Fibroblast of gingiva (primary cell): ENCODE results near the gene TNPO3.
A peak's percentile ranks its signal among the peaks of the same experiment; 100 is the strongest.

Experiments used
- DNase-seq: peaks from one replicate; pipeline ENCODE4 v3.0.0-alpha.2; 2011; ENCODE audit warnings: low read depth

The TNPO3 gene

DNA sequence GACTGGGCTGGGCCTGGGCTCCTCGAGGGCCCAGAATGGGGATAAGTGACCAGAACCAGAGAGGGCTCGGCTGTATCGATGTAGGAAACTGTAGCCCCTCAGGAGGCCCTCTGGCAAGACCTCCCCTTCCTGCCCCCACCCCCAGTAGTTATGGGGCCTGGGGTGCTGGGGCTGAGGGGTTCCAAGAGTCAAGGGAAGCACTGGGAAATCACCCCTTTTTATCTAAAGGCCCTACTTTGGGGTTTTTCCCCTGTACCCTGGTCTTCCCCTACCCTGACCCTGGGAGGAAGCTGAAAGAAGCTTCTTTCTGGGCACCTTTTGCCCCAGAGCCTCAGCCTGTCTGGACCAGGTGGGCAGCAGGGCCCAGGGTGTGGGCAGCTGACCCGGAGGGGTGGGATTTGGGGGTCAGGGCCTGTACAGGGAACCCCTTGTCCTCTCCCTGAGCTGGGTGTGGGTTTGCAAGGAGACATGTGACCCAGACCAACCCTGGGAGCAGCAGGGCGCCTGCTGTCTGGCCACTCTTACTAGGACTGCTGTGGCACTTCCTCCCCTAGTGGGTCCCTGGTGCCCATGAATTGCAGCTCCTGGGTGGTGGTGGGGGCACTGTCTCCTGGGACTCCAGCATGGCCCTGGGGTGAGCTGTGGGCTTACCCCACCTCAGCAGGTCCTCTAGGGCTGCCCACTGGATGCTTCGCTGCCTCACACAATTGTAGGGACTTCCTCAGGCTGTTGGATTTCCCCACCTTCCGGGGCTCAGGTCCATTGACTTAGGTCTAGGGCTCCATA lies 115.6 kb downstream of the TNPO3 start:
- no peak for DNase-seq

DNA sequence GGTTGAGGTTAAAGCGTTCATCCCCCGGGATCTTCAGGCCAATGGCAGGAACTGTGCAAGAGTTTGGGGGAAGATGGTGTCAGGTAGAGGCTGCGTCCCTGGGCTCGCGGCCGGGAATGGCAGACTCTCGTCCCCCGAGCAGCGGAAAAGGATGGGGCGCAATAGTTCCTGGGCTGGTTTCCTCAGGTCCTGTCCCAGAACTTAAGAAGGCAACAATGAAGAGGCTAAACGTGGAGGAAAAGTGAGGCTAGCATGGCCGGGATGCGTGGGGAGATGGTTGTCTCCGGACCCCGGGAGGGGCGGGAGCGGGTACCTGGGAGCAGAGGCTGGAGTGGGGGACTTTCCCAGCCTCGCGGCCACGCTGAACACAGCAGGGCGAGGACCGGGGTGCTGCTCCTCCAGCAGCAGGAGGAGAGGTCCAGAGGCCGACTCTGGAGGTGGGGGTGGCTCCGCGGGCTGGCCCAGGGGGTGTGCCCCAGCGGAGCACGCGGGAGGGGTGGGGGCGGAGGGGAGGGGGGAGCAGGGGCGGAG lies 116.3 kb downstream of the TNPO3 start:
- no peak for DNase-seq

DNA sequence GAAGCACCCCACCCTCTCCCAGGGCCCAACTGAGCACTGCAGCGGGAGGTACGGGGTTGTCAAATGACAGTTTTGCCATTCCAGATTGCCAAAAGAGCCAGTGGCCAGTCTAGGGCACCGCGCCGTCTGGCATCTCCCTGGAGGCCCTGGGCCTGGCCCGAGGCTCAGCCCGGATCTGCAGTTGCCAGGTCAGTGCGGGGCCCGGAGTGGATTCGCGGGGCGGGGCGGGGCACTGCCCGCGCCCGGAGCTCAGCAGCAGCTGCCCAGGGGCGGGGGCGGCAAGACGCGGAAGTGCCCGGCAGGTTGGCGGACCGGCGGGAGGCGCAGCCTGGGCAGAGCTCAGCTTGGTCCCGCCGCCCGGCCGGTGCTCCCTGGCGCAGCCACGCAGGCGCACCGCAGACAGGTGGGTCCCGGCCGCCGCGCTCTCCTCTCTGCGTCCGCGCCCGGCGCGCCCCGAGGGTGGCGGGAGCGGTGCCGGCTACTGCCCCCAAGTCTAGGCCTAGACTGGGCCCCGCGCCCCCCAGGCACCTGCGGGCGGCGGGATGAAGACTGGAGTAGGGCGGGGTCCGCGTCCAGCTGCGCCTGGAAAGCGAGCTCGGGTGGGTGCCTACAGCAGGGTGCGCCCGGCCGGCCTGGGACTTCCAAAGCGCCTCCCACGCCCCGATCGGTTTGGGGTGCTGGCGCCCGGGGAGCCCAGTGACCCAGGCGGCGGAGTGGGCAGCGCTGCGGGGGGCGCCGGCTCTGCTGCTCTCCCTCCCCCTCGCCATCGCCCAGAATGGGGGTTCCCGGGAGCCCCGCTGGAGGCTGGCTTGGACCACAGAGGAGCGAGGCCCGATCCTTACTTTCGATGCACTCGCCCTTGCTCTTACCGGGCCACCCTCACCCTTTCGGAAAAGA lies 117.0 kb downstream of the TNPO3 start, which contains the start of gene IRF5:
TSS of gene IRF5 (plus strand) at position 281 of the 897 bp plus-strand sequence. CDS start 4,155 bp downstream, outside the sequence.
- DNase-seq: no peak

DNA sequence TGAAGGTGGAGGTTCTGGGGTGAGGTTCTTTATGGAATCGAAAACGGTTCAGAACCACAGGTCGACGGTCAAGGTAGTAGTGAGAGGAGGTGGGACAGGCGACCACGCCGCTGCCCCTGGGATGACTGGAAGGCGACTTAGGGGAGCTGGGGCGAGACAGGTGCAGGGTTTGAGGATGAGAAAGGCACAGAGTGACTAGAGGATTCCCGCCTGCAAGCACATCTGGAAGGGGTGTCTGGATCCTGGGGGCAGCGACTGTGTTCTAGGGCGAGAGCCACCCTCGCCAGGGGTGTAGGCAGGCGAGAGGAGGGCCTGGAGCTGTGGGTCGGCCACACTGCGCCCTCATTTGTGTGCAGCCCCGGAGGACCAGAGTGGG lies 117.7 kb downstream of the TNPO3 start:
- no peak for DNase-seq

DNA sequence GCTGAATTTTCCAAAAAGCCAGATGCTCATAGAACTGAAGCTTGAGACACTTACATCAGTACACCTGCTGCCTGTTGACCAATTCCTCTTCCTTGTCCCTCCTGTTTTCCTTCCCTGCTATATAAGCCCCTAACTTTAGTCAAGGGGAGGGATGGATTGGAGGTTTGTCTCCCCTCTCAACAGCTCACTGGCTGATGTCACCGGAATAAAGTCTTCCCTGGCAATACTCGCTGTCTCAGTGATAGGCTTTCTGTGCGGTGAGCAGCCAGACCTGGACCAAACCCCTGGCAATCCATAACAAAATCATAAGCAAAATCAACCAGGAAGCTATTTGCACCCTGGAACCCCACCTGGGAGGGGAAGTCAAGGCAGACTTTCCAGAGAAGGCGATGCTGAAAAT lies 118.1 kb downstream of the TNPO3 start:
- DNase-seq: no peak

DNA sequence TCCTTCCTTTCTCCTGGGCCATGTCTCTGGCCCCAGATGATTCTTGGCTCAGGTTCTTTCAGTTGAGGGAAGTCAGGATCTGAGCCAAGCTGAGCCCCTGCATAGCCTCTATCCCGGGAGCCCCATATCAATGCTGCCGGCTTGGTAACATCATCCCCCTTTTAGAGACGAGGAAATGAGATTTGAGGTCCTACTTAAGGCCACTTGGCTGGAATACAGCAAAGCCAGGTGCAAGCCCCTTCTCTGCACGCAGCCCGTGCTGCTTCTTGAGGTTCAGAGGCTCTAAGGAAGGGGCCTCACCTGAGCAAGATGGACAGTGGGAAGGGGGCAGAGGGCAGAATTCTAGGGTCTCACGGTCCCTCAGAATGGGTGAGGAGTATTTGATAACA lies 119.6 kb downstream of the TNPO3 start:
- DNase-seq: no peak

DNA sequence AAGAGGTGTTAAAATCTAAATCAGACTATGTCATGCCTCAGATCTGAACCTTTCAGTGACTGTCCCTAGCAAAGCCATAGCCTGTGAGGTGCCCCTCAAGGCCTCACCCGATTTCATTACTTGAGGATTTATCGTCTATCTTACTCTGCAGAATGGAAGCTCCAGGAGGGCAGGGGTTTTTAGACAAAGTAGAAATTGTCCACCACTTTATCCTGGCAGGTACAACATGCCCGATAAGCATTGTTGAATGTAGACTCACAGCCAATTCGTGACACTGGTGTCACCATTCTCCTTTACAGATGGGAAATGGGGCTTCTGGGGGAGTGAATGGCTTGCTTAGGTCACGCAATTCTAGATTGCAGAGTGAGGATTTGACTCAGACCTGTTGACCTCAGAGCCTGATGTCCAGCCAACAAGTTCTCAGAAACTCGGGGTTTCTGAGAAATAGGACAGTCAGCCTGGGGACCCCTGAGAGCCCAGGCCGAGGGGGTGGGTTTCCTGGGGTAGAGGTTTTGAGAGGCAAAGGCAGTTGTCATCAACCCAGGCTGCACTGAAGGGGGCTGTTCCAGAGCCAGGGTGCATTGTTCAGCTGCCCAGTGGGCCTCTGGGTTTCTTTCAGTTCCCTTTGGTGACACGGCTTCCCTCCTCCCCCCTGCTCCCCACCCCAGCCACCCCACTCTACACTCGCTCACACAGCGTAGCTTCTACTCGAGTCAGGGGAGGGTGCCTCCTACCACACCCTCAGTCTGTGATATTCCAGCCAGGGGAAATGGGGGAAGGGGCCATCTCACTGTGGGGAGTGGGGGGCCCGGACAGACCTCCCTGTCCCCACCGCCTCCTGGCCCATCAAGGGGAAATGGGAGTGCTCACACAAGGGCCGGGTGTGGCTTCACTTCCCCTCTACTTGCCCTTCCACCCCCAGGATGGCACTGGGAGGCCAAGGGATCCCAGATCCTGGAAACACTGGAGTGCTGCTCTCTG lies 120.3 kb downstream of the TNPO3 start:
- DNase-seq: no peak

DNA sequence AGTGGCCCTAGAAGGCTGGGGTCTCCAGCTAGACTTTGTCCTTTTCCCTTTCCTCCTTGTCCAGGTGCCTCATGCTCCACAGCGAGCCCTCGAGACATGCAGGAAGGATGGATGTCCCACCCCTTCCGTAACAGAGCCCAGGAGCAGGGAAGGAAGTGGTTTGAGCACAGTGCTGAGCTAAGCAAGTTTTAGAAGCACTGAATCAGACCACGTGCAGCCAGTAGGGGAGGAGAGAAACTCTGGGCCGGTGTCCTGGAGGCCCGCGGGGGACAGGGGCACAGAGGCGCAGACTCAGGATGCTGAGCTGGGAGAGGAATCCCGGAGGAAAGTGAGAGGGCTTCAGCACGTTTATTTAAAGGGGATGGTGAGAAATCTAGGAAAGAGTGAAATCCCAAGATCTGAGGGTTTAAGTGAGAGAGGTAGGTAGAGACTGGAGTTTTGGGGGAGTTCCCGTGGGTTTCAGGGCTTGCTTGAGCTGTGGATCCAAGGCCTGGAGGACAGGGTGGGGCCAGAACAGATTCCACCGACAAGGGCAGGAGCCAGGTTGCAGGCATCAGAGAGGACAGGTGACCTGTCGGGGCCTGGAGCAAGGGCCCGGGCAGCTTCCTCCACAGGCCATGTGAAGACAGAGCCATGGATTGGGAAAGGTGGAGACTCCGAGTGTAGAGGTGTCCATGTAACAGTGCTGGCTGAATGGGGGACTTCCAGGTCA lies 121.6 kb downstream of the TNPO3 start:
- DNase-seq: no peak

DNA sequence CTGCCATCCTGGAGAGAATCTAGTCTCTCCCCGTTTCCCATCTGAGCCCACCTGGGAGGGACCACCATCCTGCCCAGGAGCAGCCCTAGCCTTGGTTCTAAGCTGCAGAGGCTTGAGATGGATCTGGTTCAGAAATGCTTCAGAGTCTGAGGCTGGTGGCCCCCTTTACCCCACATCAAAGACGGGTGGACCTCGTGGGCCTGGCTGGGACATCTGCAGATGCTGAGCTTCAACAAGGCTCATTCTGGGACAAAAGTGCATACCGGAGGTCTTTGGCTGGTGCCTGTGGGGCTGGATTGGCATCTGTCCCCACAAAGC lies 122.1 kb downstream of the TNPO3 start:
- no peak for DNase-seq

DNA sequence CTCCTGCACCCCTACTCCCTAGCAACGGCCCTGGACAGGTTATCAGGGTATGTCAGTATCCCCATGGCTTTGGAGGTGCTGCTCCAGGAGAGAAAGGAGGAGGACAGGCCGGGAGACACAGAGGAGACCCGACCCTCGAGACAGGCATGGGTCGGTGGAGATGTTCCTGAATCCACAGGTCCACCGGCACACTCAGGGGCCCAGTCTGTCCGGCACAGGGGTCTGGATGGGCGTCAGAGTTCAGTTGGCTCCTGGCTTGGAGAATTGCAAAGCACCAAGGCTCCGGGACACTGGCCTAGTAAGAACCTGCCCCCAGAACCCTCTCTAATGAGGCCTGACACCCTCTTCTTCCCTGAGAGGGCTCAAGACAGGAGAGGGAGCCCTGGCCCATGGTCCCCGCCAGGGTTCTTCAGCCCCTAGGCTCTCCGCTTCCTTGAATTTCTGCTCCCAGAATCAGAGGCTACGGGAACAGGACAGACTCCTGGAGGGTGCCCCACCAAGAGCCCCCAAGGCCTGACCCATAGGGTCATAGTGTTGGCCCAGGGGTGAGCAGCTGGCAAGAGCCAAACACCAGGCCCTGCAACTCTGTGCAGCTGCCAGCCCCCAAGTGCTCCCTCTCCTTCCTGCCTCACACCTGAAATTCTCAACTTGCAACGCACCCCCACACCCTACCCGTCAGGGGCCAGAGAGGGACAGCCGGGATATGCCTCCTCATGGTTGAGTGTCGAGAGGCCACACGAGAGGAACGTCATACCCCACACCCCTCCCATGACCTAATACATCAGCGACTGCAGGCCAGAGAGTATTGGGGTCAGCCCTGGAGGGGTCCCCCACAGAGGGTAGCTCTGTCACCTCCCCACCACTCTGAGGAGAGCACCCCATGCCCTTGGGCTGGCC lies 122.7 kb downstream of the TNPO3 start:
- no peak for DNase-seq

DNA sequence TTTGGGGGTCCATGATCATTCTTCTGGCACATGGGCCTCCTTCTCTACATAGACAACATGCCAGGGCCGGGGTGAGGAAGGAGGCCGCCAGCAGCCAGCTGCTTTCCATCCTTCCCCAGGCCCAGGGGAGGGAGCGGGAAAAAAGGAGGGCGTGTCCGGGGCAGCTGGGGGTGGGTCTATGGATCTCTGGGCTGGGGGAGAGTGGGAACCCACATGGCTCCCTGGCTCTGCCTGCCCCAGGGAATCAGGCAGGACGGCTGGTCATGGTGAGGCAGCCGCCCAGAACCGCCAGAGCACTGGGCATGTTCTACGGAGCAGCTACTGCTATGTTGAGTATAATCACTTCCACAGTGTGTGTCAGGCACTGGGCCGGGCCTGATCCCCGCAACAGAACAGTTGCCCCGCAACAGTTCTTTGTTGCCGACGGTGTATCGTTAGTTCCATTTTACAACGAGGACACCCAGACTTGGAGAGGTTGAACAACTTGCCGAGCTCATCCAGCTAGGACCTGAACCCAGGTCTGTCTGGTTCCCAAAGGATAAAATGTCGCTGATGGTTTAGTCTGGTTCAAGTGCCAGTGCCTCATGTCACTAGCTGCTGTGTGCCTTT lies 123.6 kb downstream of the TNPO3 start:
- no peak for DNase-seq

DNA sequence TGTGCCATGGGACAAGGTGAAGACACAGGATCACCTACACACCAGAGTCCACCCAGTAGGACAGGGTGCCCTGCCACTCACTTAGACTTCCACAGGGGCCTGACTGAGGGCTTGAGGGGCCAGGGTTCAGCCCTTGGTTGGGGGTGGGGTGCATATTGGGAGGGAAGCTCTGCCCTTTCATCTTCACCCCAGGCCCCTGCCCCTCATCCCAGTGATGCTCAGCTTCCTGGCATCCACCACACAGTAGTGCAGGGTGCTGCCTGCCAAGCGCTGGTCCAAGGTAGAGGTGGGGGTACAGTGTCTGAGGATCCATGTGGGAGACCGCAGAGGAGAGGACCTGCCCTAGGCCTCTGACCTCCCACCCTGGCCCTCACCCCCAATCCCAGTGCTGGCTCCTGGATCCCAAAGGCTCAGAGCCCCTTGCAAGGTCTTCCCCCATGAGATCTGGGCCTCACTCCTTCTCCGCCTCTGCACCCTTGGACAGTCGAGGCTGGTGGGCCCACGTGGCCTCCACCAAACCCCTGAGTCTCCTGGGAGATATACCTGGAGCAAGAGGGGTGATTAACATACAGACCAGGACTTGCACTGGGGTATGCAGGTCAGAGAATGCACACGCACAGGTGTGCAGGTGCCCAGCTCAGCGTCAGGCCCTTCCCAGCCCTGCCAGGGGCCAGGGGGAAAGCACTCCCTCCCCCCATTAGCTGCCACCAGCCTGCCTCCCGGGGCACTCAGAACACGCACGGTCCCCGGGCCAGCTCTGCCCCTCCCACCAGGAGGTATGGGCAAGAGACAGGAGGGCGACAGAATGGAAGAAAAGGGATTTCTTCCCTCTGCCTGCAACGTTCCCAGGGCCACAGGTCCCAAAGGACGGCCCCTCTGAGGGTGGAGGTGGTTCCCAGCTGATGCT lies 125.8 kb downstream of the TNPO3 start:
- DNase-seq: no peak

DNA sequence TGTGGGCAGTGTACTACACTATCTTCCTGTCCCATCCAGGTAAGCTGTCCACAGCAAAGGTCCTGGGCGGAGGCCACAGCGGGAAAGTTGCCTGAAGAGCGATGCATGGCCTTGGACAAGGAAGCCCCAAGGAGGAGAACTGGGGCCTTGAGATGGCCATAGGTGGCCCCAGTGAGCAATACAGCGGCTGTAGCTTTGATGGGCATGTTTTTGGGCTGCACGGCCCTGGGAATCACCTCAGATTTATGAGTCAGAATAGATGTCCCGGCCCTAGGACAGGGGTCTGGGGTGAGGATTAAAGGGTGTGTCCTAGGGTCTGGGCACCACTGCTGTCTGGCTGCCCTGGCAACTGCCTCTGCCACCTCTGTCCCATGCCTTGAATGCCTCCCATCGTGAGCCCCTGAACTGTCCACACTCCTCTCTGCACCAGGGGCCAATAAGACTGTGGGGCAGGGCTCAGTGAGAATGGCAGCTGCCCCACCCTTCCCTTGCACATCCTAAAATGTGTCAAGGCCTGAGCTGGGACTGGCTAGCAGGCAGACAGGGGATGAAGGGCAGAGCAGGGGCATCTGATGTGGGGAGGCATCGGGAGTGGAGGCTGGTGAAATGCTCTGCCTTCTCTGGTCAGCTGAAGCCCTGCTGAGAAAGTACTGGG lies 126.6 kb downstream of the TNPO3 start:
- DNase-seq: no peak

DNA sequence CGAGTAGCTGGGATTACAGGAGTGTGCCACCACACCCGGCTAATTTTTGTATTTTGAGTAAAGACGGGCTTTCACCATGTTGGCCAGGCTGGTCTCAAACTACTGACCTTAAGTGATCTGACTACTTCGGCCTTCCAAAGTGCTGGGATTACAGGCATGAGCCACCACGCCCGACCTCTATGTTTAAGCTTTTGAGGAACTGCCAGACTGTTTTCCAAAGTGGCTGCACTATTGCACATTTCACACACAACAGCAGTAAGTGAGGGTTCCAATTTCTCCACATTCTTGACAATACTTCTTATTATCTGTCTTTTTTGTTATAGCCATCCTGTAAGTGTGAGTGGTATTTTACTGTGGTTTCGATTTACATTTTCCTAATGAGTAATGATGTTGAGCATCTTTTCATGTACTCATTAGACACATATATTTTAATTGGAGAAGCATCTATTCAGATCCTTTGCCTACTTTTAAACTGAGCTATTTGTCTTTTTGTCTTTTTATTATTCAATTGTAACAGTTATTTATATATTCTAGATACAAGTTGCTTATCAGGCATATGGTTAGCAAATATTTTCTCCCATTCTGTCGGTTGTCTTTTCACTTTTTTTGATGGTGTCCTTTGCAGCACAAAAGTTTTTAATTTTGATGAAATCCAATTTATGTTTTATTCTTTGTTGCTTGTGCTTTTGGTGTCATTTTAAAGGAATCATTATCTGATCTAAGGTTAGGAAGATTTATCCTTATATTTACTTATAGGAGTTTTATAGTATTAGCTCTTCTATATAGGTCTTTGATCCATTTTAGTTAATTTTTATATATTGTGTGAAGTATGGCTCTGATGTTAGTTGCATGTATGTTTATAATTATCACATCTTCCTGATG lies 130.0 kb downstream of the TNPO3 start:
- DNase-seq: no peak

DNA sequence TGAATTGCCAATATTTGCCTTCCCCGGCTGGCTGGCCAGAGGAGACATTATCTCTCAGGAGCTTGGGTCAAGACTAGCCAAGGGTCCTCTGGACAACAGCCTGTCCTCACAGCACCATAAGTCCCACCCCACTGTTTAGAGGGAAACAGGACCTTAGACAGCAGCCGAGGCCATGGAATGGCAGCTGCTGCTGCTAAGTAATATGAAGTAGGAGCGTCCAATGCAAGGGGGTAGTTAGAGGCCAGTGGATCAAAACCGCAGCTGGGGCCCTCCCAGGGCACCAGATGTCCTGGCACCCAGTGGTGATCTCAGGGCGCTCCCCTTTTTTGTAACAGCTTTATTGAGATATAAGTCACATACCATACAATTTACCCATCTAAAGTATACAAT lies 131.5 kb downstream of the TNPO3 start:
- DNase-seq: peak; percentile 15

DNA sequence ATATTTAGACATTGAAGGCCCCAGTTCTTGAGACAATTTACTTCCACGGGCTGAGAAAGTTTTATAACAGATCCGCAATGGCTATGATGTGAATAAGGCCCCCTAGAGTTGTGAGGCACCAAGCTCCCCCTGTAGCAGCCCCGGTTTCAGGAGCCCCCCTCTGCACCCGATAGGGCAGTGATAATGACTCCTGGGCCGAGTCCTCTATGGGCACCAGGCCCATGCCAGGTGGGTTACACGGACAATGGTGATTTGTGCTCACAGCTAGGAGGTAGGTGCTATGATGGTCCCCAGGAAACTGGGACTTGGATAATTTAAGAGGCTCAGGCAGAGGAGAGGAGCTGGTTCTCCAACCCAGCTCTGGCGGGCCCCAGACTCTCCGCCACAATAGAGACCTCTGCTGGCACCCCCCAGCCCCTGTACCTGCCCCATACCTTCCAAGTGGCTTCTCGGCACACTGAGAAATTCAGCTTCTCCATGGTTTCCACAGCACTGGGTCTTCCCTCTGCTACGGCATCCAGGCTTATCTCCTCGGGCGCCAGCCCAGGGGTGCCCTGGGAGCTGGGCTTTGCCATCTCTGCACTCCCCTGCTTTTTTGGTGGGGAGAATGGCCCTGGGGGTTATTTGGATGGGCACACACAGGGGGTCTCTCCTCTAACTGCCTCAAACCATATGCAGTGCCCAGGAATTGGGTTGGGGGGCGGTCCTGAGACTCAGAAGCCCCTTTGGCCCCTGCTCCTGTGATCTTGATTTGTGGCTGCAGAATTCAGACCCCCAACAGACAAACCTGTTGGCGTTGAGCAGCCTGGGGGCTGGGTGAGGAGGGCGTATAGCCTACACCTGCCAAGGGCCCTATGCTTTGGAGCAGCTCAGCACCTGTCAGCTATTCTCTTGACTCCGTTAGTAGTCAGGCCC lies 132.2 kb downstream of the TNPO3 start:
- DNase-seq: no peak
